Thoracic aorta (tissue), 2 donors: ENCODE data around the gene SOWAHC. TPM values are rescaled to one million over a fixed set of nuclear protein-coding genes. Genes with fewer than 3 reads are reported as not detected.
"Not testable (repeated sequence)": the region's sequence is repeated elsewhere in the genome, so short reads cannot be mapped to it uniquely, and the experiment has no call there.

Experiments
- ATAC-seq: fragments of 150-250 bp; one replicate; pipeline ENCODE4 v1.8.0; 2017; ENCODE audit warnings: low read depth; ENCODE audit not compliant: insufficient number of reproducible peaks, low FRiP score
- DNase-seq: peaks from one replicate; pipeline ENCODE4 v3.0.0-alpha.2; 2020; ENCODE audit warnings: low spot score
- H3K27ac ChIP-seq, 2 donors: fragments of 200-600 bp; sonication (generic); 1 replicate in 1 of 2; 2 replicates in 1 of 2; pipeline ENCODE4 v1.5.1; 2016; ENCODE audit warnings: mild to moderate bottlenecking in 2 of 2, moderate library complexity in 2 of 2
- H3K27me3 ChIP-seq: fragments of 200-600 bp; sonication (generic); replicated peaks from 2 replicates; pipeline ENCODE4 v1.6.0; 2016; ENCODE audit warnings: mild to moderate bottlenecking; ENCODE audit not compliant: insufficient read depth
- H3K36me3 ChIP-seq: fragments of 200-600 bp; sonication (generic); one replicate; pipeline ENCODE4 v1.5.1; 2016
- H3K4me1 ChIP-seq, 2 donors: fragments of 200-600 bp; sonication (generic); 1 replicate in 1 of 2; 2 replicates in 1 of 2; pipeline versions ENCODE4 v1.5.1 to v1.6.0; 2016; ENCODE audit warnings: low read depth in 2 of 2, mild to moderate bottlenecking in 1 of 2; ENCODE audit not compliant: control insufficient read depth in 1 of 2
- H3K4me3 ChIP-seq: fragments of 200-600 bp; sonication (generic); 2 replicates; pipeline ENCODE4 v1.5.1; 2016; ENCODE audit warnings: mild to moderate bottlenecking
- H3K9me3 ChIP-seq: fragments of 200-600 bp; sonication (generic); 2 replicates; pipeline ENCODE4 v1.5.1; 2016
- CTCF ChIP-seq: fragments of 200-600 bp; sonication (generic); IDR thresholded peaks from one replicate; pipeline ENCODE4 v1.5.1; 2019; ENCODE audit warnings: antibody characterized with exemption
- total RNA-seq, 2 donors: library from RNA; depleted of rRNA; stranded (reverse); fragments of >200 nt; gene quantifications; one replicate each; pipeline versions ENCODE4 v1.1.0 to v1.2.3, GENCODE V29; 2016

Gene SOWAHC
- total RNA-seq, 2 donors from 2014 or later = 19.4 to 29.4 TPM

- DNase-seq (no peak), ATAC-seq (no peak)
- Histone ChIP-seq H3K27ac (no peak overlapping the region), H3K4me3 (no peak overlapping the region), H3K9me3 (no peaks in the 10 kb centered on the region), H3K4me1 (no peaks in the 10 kb centered on the region), H3K36me3 (no peaks in the 10 kb centered on the region), H3K27me3 (no peaks in the 10 kb centered on the region)
- TF ChIP-seq CTCF = no peak
These were observed 21.5 kb downstream of the SOWAHC start for GRCh38 chr2:109635426-109636304.

DNA sequence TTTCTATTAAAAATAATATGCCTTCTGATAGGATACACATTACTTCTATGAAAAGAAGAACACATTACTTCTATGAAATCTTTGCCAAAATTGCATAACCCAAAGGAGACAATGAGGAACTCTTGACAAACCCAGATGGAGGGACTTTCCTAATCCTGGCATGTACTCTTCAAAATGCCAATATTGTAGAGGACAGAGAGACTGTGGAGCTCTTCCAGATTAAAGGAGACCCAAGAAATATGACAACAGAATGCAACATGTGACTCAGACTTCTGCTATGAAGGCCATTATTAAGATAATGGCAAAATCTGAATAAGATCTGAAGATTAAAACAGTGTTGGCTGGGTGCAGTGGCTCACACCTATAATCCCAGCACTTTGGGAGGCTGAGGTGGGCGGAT, 22.2 kb downstream of the SOWAHC start:
- Histone ChIP-seq H3K36me3 (no peaks in the 10 kb centered on the region), H3K27me3 (no peaks in the 10 kb centered on the region), H3K4me1 (no peaks in the 10 kb centered on the region), H3K27ac (no peak overlapping the region), H3K4me3 (no peak overlapping the region), H3K9me3 (no peaks in the 10 kb centered on the region)
- ATAC-seq = no peak
- no peak for DNase-seq
- TF ChIP-seq CTCF = no peak

DNA sequence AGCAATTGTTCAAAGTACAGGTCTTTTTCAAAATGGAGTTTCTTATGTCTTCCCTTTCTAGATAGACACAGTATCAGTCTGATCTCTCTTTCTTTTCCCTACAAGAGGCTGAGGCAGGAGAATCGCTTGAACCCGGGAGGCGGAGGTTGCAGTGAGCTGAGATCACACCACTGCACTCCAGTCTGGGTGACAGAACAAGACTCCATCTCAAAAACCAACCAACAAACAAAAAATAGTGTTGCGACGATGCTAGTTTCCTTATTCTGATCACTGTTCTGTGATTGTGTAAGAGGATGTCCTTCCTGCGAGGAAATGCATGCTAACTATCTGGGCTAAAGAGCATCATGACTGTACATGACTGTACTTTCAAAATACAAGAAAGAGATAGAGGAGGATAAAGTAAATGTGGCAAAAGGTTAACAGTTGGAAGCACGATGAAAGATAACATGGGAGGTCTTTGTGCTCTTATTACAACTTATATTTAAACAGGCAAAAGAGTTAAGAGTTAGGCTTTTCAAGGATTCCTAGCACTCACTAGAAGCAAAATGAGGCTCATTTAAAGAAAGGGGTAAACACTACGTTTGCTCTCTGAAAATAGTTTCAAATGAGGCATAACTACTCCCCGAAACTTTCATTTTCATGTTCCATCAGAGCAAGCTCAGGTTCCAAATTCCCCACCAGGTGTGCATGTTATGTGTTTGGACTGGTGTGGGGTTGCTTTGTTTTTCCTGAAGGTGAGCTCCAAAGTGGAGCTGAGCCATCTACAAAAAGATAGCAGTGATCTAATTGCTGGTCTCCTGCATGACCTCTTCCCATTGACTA, 23.8 kb downstream of the SOWAHC start:
- Histone ChIP-seq H3K27ac (no peak overlapping the region), H3K4me3 (no peak overlapping the region), H3K36me3 (no peaks in the 10 kb centered on the region), H3K4me1 (no peaks in the 10 kb centered on the region), H3K27me3 (no peaks in the 10 kb centered on the region), H3K9me3 (no peaks in the 10 kb centered on the region)
- no peak for DNase-seq
- no peak for TF ChIP-seq CTCF
- no peak for ATAC-seq

DNA sequence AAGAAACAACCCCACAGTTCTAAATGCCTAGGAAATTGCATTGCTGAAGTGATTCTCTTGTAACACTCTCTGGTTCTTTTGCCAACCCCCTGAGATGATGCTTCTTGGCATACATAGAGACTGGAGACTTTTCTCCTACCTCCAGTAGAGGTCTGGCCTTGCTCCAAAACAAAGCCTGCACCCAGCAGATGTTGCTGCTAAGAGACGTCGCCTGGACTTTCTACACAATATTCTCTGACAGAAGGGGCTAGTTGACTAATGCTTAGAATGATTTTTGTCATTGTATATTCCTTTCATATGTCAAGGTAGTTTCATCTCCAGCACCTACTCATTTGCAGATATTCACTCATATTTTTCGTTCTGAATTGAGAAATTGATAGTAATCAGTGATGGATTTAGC, 24.6 kb downstream of the SOWAHC start:
- Histone ChIP-seq H3K27ac (no peak overlapping the region), H3K27me3 (no peaks in the 10 kb centered on the region), H3K36me3 (no peaks in the 10 kb centered on the region), H3K4me1 (peaks cover 0 to 2% of the 10 kb centered on the region in 2 donors), H3K4me3 (no peak overlapping the region), H3K9me3 (no peaks in the 10 kb centered on the region)
- DNase-seq = no peak
- no peak for ATAC-seq
- no peak for TF ChIP-seq CTCF

DNA sequence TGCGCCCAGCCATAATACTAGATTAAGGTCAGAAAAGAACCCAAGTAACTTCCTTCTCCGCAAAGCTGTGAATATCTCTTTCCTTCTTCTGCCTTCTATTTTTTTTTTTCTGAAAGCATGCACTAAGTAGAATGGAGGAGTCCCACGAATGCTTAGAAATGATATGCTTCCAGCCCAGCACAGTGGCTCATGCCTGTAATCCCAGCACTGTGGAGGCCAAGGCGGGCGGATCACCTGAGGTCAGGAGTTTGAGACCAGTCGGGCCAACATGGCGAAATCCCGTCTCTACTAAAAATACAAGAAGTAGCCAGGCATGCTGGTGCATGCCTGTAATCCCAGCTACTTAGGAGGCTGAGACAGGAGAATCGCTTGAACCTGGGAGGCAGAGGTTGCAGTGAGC, 25.8 kb downstream of the SOWAHC start:
- ATAC-seq, H3K27ac ChIP-seq, H3K4me3 ChIP-seq, DNase-seq, H3K36me3 ChIP-seq, H3K9me3 ChIP-seq, H3K27me3 ChIP-seq: not testable (repeated sequence)
- H3K4me1 ChIP-seq = peaks cover 6 to 14% of the 10 kb centered on the region in 2 donors
